WTC11 (cell line): Measurements from ENCODE around the gene SLC31A2.

ENCODE experiments used
- CTCF ChIP-seq: fragments of 200-600 bp; IDR thresholded peaks from 2 replicates; pipeline ENCODE4 v1.8.0; 2022; ENCODE audit warnings: antibody characterized with exemption
- ESRRA ChIP-seq: sonication (generic); formaldehyde crosslinking; IDR thresholded peaks from 2 replicates; pipeline ENCODE4 v1.8.1; 2022; ENCODE audit warnings: mild to moderate bottlenecking, missing genetic modification reagents, borderline replicate concordance
- FOXJ3 ChIP-seq: sonication (generic); formaldehyde crosslinking; IDR thresholded peaks from 2 replicates; pipeline ENCODE4 v1.9.0; 2021; ENCODE audit warnings: missing genetic modification reagents, mild to moderate bottlenecking, borderline replicate concordance
- FOXP1 ChIP-seq: sonication (generic); formaldehyde crosslinking; IDR thresholded peaks from 2 replicates; pipeline ENCODE4 v1.8.0; 2022; ENCODE audit warnings: missing genetic modification reagents, mild to moderate bottlenecking, moderate library complexity, borderline replicate concordance
- TF ChIP-seq, protein P1 (sequence below): sonication (generic); formaldehyde crosslinking; IDR thresholded peaks from 2 replicates; pipeline ENCODE4 v1.8.0; 2022; ENCODE audit warnings: mild to moderate bottlenecking, missing genetic modification reagents
- TF ChIP-seq, protein P2 (sequence below): sonication (generic); formaldehyde crosslinking; IDR thresholded peaks from 2 replicates; pipeline ENCODE4 v1.8.1; 2023; ENCODE audit warnings: mild to moderate bottlenecking, missing genetic modification reagents, moderate library complexity
- TF ChIP-seq, protein P3 (sequence below): sonication (generic); formaldehyde crosslinking; IDR thresholded peaks from 2 replicates; pipeline ENCODE4 v1.8.1; 2022; ENCODE audit warnings: low read depth, mild to moderate bottlenecking, moderate library complexity, missing genetic modification reagents, borderline replicate concordance

DNA sequence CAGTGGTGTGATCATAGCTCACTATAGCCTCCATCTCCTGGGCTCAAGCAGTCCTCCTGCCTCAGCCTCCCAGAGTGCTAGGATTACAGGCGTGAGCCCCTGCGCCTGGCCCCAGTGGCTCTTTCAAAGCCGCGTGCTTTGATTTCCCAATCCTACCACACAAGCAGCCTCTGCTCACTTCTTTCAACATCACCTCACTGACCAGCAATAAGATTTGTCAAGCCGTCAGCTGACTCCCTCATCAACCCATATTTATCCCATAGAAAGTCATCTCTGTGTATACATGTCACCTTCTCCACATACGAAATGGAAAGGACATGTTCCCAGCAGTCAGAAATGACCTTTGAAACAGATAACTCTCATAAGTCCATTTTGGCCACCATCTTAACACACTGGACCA lies 26.0 kb downstream of the SLC31A2 start:
- TF ChIP-seq CTCF (no peak), FOXJ3 (CRISPR knock-in tag) (no peak), ESRRA (CRISPR knock-in tag) (no peak), FOXP1 (CRISPR knock-in tag) (no peak)
- TF ChIP-seq, protein P1, sequence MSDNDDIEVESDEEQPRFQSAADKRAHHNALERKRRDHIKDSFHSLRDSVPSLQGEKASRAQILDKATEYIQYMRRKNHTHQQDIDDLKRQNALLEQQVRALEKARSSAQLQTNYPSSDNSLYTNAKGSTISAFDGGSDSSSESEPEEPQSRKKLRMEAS (CRISPR knock-in tag): no peak
- TF ChIP-seq, protein P2, sequence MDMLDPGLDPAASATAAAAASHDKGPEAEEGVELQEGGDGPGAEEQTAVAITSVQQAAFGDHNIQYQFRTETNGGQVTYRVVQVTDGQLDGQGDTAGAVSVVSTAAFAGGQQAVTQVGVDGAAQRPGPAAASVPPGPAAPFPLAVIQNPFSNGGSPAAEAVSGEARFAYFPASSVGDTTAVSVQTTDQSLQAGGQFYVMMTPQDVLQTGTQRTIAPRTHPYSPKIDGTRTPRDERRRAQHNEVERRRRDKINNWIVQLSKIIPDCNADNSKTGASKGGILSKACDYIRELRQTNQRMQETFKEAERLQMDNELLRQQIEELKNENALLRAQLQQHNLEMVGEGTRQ: no peak
- TF ChIP-seq, protein P3, sequence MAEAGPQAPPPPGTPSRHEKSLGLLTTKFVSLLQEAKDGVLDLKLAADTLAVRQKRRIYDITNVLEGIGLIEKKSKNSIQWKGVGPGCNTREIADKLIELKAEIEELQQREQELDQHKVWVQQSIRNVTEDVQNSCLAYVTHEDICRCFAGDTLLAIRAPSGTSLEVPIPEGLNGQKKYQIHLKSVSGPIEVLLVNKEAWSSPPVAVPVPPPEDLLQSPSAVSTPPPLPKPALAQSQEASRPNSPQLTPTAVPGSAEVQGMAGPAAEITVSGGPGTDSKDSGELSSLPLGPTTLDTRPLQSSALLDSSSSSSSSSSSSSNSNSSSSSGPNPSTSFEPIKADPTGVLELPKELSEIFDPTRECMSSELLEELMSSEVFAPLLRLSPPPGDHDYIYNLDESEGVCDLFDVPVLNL (CRISPR knock-in tag): no peak
